GM12872 (cell line): ENCODE results near the gene OSBPL3.

ENCODE experiments used
- TF ChIP-seq, protein P1 (sequence below): IDR thresholded peaks from 3 replicates; pipeline ENCODE4 v1.5.1; 2011; ENCODE audit warnings: low read depth, mild to moderate bottlenecking, low read length, moderate library complexity; ENCODE audit not compliant: insufficient read depth

Gene OSBPL3

DNA sequence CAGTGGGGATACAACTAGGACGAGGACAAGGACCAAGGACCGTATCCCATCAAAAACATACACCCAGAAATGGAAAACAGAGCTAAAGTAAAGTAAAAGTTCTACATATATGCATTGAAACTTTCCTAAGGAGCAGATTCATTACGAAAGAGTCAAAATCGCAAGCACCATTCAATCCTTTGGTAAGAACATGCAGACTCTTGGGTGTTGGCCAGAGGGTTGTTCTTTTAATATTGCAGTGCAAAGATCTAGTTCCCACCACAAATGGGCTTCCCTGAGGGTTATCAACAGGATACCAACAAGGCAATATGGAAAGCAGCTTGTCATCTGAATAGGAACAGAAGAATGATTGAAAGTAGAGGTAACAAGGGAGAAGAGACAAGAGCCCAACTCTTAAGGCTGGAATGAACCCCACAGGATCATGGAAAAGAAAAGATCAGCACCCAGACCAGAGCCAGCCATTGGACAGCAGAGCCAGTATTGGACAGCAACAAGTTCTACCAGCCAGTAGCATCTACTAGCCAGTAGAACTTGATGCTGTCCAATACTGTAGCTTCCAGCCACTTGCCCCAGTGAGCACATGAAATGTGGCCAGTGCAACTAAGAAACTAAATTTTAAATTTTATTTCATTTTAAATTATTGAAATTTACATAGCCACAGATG, 66.0 kb downstream of the OSBPL3 start:
- TF ChIP-seq, protein P1, sequence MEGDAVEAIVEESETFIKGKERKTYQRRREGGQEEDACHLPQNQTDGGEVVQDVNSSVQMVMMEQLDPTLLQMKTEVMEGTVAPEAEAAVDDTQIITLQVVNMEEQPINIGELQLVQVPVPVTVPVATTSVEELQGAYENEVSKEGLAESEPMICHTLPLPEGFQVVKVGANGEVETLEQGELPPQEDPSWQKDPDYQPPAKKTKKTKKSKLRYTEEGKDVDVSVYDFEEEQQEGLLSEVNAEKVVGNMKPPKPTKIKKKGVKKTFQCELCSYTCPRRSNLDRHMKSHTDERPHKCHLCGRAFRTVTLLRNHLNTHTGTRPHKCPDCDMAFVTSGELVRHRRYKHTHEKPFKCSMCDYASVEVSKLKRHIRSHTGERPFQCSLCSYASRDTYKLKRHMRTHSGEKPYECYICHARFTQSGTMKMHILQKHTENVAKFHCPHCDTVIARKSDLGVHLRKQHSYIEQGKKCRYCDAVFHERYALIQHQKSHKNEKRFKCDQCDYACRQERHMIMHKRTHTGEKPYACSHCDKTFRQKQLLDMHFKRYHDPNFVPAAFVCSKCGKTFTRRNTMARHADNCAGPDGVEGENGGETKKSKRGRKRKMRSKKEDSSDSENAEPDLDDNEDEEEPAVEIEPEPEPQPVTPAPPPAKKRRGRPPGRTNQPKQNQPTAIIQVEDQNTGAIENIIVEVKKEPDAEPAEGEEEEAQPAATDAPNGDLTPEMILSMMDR, result no peak

DNA sequence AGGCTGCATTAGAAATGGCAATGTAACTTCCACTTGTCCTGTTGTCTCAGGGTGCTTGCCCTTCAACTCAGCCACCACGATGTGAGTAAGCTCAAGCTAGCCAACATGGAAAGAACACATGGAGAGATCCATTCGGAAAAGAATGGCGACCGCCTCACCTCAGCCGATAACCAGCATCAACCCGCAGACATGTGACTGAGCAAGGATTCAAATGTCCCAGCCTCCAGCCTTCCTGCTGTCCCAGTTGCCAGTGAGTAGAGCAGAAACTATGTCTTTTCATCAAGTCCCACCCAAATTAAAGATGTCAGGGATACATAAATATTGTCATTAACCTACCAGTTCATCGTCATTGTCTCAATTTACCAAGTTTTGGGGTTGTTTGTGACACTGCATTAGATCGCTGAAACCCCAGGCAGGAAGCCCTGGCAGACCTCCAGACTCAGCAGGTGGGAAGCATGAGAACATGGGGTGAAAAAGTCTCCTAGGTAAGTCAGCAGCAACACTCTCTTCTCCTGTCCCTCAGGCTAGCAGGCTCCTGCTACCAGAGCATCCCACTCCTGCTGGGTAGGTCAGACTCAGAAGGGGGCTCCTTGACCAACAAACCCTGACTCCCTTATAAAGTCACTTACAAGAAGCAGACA, 67.0 kb downstream of the OSBPL3 start:
- TF ChIP-seq, protein P1, result no peak

DNA sequence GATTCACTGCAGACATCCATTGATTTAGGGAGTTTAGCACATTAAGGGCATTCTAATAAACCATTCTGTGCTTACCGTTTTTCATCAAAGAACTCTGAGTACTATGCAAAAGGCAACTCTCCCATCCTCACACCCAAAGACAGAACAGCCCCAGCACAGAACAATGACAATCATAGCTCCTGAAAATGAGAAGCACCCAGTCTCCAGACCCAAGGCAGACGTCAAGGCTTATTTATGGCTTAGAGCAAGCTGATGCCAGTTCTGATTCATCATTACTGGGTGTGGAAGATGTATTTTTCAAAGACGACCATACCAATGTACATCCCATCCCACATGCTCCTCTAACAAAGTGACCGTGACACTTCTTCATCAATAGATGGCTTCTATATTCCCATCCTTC, 67.6 kb downstream of the OSBPL3 start:
- TF ChIP-seq, protein P1, result no peak

DNA sequence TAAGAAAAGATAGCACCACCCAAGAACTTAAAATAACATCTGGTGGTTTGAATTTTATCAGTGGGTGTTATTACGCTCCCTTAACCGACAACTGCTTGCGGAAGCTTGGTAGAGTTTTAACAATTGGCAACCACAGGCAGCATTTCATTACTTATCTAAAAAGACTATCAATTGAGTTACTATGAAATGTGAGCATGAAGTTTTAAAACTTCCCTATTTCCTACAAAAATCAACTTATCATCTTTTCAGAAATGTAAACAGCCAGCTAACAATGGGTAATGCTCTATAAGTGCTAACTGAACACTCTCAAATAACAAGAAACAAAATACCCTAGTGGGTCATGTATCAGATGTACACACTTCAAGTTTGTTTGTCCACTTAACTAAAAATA, 68.8 kb downstream of the OSBPL3 start:
- TF ChIP-seq, protein P1, result no peak

DNA sequence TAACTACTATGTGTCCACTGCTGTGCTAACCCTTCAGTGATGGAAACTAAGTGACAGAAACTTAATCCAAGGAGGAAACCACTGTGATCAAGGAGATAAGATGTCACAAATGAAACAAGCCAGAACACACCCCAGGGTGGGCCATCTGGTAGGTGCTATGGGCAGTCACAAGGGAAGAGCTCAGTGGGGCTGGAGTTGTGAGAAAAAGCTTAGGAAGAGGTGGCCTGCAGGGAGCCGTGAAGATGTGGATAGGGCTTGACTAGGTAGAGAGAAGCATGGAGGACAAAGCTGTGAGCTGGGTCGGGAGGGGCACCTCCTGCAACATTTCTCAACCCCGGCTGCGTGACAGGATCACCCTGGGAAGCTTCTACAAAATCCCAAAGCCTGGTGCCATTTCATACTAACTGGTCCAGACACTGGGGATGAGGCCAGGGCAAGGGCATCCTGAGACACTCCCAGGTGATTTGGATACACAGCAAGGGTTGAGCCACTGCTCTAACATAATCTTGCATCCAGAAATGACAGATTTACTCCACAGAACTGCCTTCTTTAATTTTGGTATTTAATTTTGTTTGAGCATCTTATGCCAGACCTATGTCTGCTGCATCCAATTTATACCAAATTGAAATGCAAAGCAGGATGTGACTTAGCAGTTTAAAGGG, 69.3 kb downstream of the OSBPL3 start:
- TF ChIP-seq, protein P1, result no peak

DNA sequence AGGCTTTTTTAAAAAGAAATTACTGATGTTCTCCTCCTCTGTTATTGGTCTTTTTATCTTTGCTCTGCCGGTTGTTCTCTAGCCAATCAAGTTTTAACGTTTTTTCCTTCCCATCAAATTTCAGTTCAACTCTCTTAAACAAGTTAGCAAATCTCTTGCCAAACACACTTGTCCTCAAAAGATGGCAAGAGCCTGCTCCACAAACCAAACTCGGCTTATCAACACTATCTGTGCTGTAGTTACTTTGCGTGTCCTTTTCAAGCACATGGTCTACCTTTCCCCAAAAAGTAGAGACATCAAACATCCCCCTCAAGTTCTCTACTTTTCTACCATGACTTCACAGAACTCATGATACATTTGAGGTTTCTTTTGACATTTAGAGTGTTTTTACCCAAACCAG, 71.3 kb downstream of the OSBPL3 start:
- TF ChIP-seq, protein P1, result no peak

DNA sequence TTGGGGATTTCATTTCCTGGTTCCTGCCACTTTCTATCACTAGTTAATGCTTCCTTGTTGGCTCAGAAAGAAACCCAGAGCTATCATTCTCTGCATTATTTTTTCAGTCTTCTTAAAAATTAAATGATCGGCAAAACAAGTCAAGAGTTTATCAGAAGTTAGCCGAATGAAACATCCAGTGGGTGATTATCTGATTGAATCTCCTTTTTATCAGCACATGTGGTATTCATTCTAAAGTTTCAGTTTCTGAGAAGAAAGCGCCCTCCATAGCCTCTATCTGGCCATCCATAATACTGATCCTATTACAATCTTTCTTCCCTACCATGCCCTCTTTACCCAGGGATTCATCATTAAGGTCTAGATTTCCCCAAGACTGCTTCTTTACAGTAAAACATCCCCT, 71.8 kb downstream of the OSBPL3 start:
- TF ChIP-seq, protein P1, result no peak
